Measurements from ENCODE around the gene NEK5. TPM values are rescaled to one million over a fixed set of nuclear protein-coding genes. Genes with fewer than 3 reads are reported as not detected.
A peak's percentile ranks its signal among the peaks of the same experiment; 100 is the strongest.
"Not testable (repeated sequence)": the region's sequence is repeated elsewhere in the genome, so short reads cannot be mapped to it uniquely, and the experiment has no call there.

The NEK5 gene, protein sequence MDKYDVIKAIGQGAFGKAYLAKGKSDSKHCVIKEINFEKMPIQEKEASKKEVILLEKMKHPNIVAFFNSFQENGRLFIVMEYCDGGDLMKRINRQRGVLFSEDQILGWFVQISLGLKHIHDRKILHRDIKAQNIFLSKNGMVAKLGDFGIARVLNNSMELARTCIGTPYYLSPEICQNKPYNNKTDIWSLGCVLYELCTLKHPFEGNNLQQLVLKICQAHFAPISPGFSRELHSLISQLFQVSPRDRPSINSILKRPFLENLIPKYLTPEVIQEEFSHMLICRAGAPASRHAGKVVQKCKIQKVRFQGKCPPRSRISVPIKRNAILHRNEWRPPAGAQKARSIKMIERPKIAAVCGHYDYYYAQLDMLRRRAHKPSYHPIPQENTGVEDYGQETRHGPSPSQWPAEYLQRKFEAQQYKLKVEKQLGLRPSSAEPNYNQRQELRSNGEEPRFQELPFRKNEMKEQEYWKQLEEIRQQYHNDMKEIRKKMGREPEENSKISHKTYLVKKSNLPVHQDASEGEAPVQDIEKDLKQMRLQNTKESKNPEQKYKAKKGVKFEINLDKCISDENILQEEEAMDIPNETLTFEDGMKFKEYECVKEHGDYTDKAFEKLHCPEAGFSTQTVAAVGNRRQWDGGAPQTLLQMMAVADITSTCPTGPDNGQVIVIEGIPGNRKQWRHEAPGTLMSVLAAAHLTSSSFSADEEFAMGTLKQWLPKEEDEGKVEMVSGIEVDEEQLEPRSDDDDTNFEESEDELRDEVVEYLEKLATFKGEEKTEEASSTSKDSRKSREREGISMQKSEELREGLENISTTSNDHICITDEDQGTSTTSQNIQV
- polyA plus RNA-seq (2014; cell fraction: cytosol; rRNA removed) = not detected in 2 replicates
- not detected in 2 replicates for polyA plus RNA-seq (2014; cell fraction: nucleus; rRNA removed)

DNA sequence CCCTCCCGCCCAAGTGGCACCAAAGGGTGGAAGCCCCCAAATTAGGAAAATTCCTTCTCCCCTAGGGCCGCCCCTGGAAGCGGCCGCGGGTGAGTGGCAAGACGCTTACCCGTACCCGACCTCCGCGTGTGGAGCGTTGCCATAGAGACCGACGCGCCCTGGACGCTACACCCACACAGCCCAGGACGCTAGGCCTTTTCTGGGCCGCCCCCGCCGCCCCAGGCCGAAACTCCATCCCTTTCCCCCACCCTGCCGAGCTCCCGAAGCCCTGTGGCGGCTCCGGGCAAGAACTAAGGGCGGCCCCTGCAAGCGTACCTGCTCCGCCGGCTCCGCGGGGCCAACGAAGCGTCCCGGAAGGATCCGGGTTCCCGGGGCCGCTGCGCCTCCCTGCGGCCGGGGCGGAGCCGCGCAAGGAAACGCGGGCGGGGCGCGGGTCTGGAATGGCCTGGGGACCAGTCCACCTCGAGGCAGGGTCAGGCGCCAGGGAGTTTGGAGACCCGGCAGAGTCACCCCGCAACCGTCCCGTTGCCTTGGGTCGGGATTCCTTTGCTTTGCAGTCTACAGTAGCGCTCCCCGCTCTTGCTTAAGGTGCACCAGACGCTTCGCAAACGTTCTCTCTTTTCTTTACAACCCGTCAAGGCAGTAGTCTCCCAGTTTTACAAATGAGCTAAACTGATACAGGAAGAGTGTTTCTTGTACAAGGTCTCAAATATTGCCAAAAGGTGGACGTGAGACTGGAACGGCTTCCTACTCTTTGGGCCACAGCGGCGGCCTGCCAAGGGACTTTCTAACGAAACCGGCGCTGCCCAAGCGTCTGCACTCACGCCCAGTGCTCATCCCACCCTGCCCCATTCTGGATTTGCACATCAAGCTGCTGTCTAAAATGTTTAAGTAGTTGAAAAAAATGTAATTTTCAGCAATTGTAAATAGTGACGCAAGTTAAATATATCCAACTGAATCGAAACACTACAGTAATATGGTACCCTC, at the start of gene NEK5:
Gene NEK5 (minus strand): TSS at position 360 of the 987 bp plus-strand sequence. CDS start 1,591 bp downstream, outside the sequence.
- peak; percentile 63 for DNase-seq (ENCODE audit: low spot score)

DNA sequence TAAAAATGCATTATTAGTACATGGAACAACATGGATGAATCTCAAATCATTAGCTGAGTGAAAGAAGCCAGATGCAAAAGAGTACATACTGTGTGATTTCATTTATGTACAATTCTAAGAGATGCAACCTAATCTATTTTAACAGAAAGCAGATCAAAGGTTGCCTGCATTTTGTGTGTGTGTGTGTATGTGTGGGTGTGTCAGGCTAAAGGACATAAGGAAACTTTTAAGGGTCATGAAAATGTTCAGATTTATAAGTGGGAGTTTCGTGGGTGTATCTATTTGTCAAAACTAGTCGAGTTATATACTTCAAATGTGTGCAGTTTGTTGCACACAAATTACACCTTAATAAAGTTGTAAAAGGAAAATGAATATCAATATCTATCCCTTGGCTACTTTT, 48.4 kb upstream of the NEK5 start:
- DNase-seq (ENCODE audit: low spot score) = no peak

DNA sequence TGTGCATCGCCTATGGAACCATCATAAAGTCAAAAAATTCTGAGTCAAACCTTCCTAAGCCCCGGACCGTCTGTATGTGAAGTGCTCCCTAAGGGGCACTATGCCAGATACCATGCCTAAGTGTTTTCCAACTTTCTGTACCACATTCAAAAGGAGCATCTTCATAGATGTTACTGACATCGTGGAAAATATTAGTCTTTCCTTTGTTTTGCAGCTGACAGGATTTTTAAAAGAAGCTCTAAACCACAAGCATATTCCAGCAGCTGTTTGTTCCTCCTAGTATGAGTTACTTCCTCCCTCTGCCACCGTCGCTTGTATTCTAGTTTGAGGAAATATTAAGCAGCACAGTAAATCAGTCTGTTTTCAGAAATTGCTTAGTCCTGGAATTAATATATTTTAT, 45.1 kb upstream of the NEK5 start:
- not testable (repeated sequence) for DNase-seq (ENCODE audit: low spot score)

DNA sequence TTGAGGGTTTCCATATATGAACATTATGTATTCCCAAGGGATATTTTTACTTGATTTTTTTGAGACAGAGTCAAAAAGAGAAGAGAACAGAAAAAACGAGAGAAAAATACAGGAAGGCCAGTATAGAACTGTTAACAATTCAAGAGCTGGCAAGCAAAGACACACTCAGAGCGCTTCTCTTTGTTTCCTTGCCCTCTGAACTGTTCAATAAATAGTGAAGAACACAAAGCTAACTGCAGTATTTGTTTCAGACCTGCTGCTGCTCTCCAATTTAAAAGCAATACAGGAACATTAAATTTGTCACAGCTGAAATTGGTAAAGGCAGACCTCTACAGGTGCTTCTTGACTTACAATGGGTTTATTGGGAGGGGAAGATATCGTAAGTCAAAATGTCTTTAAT, 44.5 kb upstream of the NEK5 start:
- no peak for DNase-seq (ENCODE audit: low spot score)

DNA sequence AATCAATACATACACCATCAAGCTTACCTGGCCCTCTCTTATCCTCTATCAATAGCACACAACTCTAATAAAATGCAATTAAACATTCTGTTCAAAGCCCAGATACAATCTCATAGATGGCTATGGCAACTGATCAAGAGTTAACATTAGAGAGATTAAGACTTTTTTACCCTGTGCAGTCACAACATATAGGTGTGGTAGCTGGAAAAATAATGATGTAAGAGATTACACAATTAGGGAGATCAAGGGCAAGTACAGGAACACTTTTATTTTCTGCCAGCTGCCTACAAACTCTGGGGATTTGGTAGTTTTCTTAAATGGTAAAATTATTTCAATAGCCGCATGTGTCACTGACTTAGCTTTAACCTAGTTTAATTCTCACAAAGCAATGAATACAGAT, 42.8 kb upstream of the NEK5 start:
- DNase-seq (ENCODE audit: low spot score) = not testable (repeated sequence)

DNA sequence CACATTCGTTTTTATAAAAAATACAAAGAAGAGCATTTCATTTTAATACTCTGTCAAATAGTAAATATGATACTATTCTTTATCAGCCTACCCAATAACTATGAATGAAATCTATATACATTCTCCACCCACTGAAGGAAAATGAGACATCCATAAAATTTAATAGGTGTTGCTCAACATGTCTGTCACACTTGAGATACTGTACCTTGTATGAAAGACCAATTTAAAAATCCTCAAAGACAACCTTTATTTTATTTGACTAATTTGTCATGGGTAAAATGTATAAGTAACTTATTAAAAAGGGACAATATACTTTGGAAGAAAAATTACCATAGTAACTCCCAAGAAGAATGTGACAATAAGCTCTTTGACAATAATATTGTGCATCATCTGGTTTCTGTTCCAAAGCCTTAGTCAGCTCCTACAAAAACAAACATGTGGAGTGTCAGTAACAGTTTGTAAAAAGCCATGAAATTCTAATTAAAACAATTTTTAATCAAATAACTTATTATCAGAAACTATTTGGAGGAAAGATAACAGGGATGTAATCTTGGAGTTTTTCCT, 42.0 kb upstream of the NEK5 start:
- DNase-seq (ENCODE audit: low spot score) = not testable (repeated sequence)

DNA sequence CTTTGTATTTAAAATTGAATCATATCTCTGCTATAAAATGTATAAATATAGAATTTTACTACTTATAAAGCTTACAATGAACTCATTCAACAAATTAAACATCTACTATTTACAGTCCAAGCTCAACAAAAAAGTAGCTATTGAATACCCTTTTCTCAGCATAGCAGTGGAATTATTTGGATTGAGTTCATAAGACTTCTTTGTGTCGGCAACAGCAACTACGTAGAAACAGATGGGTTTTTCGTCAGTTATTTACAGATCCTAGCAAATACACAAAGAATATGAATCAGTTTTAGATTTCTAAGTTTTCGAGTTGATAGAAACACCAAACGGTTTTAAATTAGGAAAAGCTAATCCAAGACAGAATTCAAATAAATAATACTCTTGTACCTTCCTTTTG, 41.0 kb upstream of the NEK5 start:
- no peak for DNase-seq (ENCODE audit: low spot score)

DNA sequence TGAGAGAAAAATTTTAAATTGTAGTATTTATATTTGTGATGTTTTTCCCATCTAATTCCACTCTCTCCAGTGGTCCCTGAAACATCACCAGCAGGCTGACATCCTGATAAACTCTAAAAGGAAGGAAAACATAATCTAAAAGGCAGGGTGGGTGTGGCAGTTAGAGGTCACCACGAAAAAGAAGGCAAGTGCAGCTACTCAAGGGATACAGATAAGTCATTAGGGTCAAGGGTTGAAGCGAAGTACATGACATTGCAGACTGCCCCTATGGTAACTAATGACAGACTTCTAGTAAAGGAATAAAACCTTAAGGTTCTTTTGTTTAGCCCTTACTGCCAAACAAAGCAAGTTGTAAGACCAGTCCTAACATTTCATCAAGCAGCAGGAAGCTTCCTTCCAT, 36.5 kb upstream of the NEK5 start:
- DNase-seq (ENCODE audit: low spot score) = no peak

DNA sequence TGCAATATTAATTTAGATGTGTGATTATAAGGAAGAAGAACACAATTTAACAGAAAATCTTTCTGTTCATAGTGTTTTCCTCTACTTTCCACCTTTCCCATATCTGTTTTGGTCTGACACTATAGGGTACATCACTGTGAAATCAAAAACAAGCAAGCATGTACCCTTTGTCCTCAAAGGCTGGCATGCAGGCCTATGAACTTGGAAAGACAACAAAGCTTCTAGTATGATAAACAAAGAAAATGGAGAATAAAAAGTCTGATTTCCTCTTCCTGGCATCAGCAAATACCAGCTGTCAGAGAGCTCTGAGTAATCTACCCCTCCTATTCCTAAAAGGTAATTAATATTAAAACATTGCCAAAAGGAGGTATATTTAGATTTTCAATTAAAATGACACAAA, 36.1 kb upstream of the NEK5 start:
- DNase-seq (ENCODE audit: low spot score) = no peak

DNA sequence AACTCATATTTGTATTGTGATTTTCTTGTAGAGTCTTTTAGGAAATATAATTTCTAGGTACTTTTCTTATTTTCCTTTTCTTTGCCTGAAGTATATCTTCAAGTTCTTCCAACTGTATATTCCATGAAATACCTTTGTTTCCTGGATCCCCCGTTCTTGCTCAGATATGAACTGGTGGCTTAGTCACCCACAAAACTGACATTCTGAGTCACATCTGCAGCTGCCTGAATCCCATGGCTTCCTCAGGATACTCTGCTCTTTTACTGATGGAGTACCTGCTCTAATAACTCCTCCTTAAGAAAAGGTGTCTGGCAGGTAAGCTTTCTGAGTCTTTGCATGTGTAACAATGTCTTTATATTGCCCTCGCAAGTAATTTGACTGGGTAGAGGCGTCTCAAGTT, 35.0 kb upstream of the NEK5 start:
- not testable (repeated sequence) for DNase-seq (ENCODE audit: low spot score)

DNA sequence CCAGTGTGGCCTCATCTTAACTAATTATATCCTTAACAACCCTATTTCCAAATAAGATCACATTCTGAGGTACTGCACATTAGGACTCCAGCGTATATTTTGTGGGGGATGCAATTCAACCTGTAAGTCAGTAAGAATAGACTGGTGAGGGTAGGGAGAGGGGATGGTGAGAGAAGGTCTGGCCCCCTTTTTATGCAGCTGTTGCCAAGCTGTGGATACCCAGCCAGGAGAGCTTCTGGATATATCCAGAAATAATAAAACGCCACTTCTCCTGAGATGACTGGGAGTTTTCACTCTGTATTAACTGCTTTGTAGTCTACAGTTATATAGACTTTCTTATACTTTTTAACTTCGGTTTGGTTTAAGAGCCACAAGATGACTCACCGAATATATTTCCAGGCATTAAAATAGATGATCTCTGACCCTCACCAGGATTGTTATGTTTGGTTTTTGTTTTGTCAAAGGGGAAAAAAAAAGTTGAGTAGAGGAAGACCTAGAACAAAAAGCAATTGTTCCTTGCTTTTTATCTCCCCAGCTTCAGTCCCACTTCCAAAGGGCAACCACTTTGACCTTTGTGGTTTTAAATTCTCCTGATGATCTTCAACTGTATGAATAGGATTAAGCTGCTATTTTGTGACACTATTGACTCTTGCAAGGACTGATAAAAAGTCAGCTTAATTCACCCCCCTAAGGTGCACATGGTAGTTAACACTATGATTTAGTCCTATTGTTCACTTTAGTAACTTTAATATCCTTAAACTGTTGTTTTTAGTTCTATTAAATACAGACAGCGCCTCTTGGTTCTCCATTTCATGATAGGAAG, 33.6 kb upstream of the NEK5 start:
- no peak for DNase-seq (ENCODE audit: low spot score)

DNA sequence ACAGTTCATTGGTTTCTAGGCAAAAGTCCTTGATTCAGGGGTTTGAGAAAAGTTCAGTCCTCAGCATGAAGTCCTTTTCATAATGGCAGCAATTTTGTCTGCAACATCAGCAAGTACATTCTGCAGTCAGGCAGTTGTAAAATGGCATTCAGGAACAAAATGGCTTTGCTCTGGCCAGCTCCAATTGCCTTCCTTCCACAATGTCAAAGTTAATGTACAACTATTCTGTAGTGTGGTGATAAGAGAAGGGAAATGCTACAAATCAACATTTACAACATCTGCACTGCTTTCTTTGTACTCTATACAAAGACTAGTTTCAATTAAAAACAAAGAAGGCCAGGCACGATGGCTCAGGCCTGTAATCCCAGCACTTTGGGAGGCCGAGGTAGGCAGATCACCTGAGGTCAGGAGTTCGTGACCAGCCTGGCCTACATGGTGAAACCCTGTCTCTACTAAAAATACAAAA, 32.3 kb upstream of the NEK5 start:
- no peak for DNase-seq (ENCODE audit: low spot score)

DNA sequence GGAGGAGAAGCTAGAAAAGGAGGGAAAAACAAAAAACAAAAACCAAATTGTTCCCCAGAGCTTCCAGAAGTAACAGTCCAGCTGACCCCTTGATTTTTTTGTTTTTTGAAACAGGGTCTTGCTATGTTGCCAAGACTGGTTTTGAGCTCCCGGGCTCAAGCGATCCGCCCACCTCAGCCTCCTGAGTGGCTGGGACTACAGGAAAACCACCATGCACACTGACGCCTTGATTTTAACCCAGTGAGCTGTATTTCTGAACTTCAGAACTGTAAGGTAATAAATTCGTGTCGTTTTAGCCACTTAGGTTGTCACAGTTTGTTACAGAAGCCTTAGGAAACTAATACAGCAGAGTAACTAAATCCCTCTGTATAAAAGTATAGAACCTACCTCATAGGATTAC, 31.6 kb upstream of the NEK5 start:
- no peak for DNase-seq (ENCODE audit: low spot score)

DNA sequence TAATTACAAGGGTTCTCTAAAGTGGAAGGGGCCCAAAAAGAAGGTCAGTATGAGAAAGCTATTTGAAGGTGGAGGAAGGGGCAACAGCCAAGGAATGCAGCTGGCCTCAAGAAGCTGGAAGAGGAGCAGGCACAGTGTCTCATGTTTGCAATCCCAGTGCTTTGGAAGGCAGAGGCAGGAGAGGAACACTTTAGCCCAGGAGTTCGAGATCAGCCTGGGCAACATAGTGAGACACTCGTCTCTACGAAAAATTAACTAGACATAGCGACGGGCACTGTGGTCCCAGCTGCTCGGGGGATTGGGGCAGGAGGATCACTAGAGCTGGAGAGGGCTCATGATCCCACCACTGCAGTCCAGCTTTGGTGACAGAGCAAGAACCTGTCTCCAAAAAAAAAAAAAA, 31.2 kb upstream of the NEK5 start:
- DNase-seq (ENCODE audit: low spot score) = no peak

DNA sequence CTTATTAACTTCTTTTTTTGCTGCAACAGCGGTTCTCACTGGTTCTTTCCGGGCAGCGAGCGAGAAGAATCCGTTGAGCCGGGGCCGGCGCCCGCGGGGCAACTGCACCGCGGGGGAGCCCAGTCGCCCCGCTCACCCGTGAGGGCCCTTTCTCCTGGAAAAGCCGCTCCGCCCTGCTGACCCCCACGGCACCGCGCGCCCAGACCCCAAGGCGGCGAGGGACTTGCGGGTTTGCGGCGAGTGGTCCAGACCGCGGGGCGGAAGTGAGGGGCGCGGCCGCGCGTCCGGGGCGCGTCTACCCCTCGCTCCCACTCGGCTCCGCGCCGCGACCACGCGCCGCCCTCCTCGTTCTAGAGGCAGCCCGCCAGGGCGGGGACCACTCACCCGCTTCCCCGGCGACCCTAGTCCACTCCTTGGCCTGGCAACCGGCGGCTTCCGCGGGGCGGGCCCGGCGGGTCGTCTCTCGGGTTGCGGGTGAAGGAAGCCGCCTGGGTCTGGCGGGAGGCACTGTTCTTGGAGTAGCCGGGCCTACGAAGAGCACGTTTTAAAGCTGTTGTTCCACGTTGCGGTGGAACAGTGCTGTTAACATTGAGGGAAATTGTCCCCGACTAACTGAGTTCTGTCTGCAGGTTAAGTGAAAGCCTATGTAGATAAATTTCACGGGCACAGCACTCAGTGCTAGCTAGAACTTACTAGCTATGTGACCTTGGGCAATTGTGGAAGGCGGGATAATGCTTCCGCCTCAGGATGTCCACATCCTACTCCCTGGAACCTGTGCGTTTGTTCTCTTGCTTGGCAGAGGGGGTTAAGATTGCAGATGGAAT, 30.5 kb upstream of the NEK5 start, which contains the start of gene NEK3:
Gene NEK3 (minus strand): TSS at position 439 of the 824 bp plus-strand sequence. CDS start 3,406 bp downstream, outside the sequence.
- DNase-seq (ENCODE audit: low spot score) = peak; percentile 84

DNA sequence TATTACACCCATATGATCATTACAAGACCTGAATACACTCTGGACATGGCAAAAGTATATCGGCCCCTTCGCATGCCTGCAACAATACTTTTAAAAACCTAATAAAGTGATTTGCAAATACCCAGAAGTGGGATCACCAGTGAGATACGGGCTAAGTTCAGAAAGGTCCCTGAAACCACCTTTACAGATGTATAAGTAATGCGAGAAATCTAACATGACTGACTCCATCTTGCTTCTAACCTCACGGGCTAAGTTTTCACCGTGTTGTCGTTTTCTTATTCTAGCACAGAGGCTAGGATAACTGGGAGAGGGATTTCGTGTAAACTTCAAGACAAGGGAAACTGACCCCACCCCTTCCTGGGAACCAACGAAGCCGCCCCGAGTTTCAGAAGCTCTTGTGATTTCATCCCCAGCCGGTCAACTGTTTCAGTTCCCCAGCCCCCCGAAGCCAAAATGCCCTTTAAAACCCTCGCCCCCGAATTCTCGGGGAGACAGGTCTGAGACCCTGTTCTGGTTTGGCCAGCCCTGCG, 29.8 kb upstream of the NEK5 start:
- peak; percentile 11 for DNase-seq (ENCODE audit: low spot score)

DNA sequence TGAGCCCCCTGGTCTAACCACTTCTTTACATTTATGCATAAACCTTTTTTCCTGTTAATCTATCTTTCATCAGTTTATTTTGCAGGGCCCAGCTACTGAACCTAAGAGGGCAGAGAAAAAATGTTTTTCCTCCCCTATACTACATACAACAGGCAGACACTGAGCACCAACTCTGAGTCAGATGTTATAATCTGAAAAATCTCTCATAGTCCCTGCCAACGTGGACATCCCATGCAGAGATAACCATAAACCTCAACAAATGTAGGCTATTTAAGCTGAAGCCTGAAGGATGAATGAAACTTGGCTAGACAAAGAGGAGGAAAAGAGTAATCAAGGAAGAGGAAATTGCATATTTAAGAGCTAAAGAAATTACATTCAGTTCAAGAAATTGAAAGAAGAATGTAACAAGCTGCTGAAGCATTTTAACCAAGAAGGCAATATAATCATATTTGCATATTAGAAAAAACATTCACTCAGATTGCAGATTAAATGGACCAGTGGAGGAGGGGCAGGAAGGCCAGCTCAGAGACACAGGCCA, 27.9 kb upstream of the NEK5 start:
- no peak for DNase-seq (ENCODE audit: low spot score)

DNA sequence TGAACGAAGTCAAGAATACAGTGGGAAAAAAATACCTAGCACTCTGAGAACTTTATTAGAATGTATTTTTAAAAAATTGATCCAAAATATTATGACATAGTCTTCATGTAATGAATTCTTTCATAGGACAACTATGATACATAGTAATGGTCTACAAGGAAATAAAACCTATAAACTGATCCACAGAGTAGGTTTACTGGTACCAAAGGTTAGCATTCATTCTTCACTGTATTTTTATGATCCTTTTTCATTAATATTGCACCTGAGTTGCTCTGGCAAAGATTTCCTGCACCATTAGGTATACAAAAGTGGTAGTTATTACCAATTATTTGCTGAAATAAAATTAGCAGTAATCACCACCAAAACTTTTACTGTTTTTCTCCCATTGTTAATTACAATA, 26.3 kb upstream of the NEK5 start:
- DNase-seq (ENCODE audit: low spot score) = no peak

All from SK-N-DZ (cell line).